Posterior vena cava (tissue), 2 donors: ENCODE results near the gene NUTM2D. TPM values are rescaled to one million over a fixed set of nuclear protein-coding genes. Genes with fewer than 3 reads are reported as not detected.
A peak's percentile ranks its signal among the peaks of the same experiment; 100 is the strongest.
"Not testable (repeated sequence)": the region's sequence is repeated elsewhere in the genome, so short reads cannot be mapped to it uniquely, and the experiment has no call there.

ENCODE experiments used
- DNase-seq: peaks from one replicate; pipeline ENCODE4 v3.0.0-alpha.2; 2020; ENCODE audit warnings: low spot score
- intact Hi-C, 2 donors: fragments of 100-400 bp; cut with DNase I; formaldehyde crosslinking; loops; one replicate each; pipeline versions ENCODE4 v1.14.1 to v1.14.2; 2022 to 2023
- long read RNA-seq, 2 donors: library from polyadenylated mRNA; unstranded; transcript quantifications; one replicate each; pipeline ENCODE4 v2.0.0, GENCODE V29; 2020 to 2021
- total RNA-seq, 2 donors: library from RNA; stranded (reverse); fragmentation: NEBNext Ultra II Directional; extraction: Animal tissue kit (Norgen Biotek cat#: 25700); gene quantifications; one replicate each; pipeline ENCODE4 v1.2.1, GENCODE V29; 2021
- donor health status: DM: yes; HTN: yes; CAD: no.
- donor health status: DM: yes; HTN: yes; CAD: no.

The NUTM2D gene
- 1 to 10 TPM; 2.1 to 4.6 TPM for total RNA-seq
- long read RNA-seq, donor 1: 0 reads
- long read RNA-seq, donor 2: 0 reads

- intact Hi-C loops, DNase-seq: not testable (repeated sequence)
Observed at GRCh38 chr10:87357444-87357843, at the start of gene NUTM2D. Gene NUTM2D (plus strand): TSS chr10:87357744. CDS start chr10:87358266, 522 bp downstream.

GRCh38 chr10:87308702-87309101, 48.8 kb upstream of the NUTM2D start:
- DNase-seq, intact Hi-C loops: not testable (repeated sequence)

DNA sequence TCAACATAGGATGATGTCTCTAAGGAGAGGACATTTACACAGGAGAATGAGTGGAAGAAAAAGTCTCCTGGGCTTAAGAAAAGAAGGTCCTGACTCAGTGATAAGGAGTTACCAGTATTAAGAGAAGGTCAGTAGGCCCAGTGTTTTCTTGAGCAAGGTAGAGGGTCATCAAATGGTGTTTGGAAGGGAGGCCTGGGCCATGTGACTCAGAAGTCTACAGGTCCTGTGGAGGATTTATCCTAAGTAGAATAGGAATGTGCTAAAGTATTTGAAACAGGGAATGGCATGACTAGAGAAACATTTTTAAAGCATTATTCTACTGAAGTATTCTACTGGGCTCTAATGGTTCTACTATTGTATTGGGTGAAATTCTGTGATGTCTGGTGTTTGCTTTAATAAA, 47.9 kb upstream of the NUTM2D start:
- intact Hi-C loops, DNase-seq: not testable (repeated sequence)

GRCh38 chr10:87311521-87311920, 46.0 kb upstream of the NUTM2D start:
- intact Hi-C loops: not testable (repeated sequence)

DNA sequence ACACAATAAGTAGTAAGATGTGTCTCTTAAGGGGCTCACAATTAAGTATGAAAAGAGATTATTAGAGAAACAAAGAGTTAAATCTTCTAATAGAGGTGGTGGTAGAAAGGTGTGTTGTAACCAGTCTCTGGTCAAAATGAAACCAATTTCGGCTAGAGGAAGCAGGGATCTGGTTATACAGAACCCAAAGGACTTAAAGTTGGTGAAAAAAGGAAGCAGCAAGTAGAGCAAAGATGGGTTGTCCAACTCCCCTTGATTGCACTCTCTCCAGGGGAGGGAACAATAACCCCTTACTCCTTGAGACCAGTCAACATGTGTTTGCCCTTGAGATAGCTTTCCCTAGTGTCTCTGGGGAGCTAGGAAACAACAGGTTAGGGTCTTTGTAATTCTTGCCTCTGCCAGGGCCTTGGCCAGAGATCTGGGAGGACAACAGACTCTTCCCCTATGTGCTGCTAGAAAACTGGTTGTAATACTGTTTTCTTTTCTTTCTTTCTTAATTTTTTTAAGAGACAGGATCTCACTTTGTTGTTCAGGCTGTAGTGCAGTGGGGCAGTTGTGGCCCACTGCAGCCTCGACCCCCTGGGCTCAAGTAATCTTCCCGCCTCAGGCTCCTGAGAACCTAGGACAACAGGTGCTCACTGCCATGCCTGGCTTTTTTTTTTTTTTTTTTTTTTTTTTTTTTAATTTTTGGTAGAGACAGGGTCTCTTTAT, 43.7 kb upstream of the NUTM2D start:
- intact Hi-C loops, DNase-seq: not testable (repeated sequence)

More at GRCh38 chr10:87311521-87311920, 46.0 kb upstream of the NUTM2D start:
- DNase-seq: not testable (repeated sequence)

- DNase-seq, intact Hi-C loops: not testable (repeated sequence)
Observed at GRCh38 chr10:87314360-87314973, 43.1 kb upstream of the NUTM2D start.

GRCh38 chr10:87321505-87321904, 36.0 kb upstream of the NUTM2D start:
- DNase-seq, intact Hi-C loops: not testable (repeated sequence)

GRCh38 chr10:87324559-87324958, 33.0 kb upstream of the NUTM2D start:
- intact Hi-C loops, DNase-seq: not testable (repeated sequence)

DNA sequence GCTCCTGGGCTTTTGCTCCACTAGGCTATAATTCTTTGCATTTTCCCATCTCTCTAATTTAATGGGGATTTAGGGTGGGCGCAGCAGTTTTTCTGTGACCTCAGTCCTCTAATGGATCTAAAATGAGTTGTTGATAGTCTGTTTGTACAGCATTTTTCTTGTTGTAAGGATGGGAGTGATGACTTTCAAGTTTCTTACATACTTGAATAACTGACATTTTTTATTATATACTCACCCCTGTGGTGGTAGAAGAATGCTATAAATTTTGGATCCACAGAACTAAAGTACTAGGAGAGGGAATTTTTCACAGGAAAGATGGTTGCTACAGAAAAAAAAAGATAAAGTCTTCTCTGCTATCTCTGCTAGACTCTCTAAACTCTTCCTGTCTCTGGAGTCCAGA, 29.6 kb upstream of the NUTM2D start:
- DNase-seq, intact Hi-C loops: not testable (repeated sequence)

DNA sequence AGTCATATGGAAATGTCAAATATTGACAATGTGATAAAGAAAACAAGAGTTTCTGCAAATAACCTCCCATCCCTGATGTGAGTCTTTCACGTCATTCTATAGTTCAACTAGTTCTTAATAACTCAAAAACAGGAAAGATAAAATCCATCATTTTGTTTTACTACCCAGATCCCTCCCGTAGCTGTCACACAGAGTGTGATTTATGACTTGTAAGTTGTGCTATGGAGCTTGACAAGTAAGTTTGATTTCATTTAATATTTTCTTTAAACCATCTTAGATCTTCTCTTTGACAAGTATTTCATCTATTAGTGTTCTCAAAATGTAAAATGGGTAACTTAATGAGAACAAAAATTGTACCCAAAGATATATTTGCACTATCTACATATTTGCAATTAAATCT, 28.4 kb upstream of the NUTM2D start:
- intact Hi-C loops, DNase-seq: not testable (repeated sequence)

DNA sequence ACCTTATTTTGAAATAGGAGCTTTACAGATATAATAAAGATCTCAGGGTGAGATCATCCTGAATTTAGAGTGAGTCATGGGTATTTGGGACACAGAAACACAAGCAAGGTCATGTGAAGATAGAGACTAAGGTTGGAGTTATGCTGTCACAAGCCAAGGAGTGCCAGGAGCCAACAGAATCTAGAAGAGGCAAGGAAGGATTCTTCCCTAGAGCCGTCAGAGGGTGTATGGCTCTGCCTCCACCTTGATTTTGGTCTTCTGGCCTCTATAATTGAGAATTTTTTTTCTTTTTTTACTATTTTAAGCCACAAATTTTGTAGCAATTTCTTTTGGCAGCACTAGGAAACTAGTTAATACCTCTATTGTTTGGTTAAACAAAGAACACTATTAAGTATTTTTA, 24.9 kb upstream of the NUTM2D start:
- intact Hi-C loops, DNase-seq: not testable (repeated sequence)

DNA sequence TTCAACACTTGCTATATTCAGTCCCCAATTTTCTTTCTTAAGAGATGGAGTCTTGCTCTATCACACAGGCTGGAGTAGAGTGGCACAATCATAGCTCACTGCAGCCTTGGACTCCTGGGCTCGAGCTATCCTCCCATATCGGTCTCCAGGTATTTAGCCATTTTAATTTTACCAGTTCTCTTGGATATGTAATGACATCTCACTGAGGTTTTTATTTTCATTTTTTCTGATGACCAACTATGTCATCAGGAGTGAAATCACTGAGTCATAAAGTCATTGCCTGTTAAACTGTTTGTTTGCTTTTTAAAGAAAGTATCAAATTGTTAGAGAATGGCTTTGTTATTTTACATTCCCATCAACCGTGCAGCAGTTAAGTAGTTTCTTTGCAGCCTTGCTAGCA, 17.1 kb upstream of the NUTM2D start:
- intact Hi-C loops, DNase-seq: not testable (repeated sequence)

- intact Hi-C loops: not testable (repeated sequence)
- DNase-seq: peak; percentile 80
Observed at GRCh38 chr10:87341546-87342142, 15.9 kb upstream of the NUTM2D start.

GRCh38 chr10:87342249-87342710, 15.3 kb upstream of the NUTM2D start:
- peak; percentile 98 for DNase-seq
- intact Hi-C loops: not testable (repeated sequence)

DNA sequence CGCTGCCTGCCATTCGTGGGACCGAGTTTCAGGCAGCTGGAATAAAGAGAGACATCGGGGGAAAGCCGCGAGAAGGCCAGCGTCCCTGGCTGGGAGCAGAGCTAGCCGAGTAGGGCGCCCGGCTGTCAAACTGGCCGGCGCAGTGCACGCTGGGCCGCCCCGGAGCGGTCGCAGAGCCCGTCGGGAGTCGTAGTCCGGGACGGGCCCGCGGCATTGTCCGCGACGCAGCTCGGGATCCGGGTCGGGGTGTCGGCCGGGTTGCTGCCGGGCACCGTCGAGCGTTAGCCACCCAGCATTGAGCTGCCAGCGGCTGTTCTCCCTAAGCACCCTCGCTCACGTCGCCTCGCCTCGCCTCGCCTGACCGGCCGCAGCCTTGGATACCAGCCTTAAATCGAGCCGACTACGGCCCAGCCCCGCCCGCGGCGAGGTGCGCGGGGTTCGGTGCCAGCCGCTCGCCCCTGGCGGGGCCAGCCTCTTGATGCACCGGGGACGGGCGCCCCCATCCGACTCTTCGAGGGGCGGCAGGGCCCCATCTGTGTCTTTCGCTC, 14.8 kb upstream of the NUTM2D start:
- peak; percentile 96 for DNase-seq
- intact Hi-C loops: not testable (repeated sequence)

DNA sequence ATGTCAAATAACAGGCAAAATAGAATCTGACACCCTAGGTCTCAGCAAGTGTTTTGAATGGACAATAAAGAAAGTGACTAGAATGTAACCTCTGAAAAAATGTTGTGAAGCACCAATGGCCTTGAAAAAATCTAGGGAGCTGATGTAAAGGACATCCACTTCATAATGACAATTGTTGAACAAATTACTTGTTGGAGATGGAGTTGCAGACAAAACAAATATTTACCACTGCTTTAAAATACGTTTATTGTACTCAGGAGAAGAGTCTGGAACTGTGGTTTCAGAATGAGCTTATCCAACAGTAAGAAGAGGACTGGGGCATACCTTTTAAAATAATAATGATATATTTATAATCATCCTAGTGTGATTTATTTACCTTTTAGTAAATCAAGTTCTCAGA, 11.8 kb upstream of the NUTM2D start:
- DNase-seq, intact Hi-C loops: not testable (repeated sequence)

DNA sequence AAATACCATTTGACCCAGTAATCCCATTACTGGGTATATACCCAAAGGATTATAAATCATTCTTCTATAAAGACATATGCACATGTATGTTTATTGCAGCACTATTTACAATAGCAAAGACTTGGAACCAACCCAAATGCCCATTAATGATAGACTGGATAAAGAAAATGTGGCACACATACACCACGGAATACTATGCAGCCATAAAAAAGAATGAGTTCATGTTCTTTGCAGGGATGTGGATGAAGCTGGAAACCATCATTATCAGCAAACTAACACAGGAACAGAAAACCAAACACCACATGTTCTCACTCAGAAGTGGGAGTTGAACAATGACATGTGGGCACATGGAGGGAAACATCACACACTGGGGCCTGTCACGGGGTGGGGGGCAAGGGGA, 7.4 kb upstream of the NUTM2D start:
- intact Hi-C loops, DNase-seq: not testable (repeated sequence)

DNA sequence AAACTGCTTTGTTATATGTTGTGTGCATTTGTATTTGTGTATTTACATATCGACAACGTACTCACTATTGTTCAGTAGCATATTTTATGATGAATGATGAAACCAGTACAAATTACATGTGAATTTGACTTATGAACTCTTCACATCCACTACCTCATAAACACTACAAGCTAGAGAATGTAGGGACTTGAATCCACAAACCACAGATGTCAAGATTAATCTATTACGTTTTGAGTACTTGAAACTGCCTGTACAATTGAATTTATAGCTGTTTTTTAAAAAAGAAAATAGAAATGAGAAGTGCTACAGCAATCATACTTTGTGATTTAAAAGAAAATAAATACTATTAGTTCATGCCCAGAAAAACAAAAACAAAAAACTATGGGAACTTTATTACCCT, 4.7 kb upstream of the NUTM2D start:
- DNase-seq, intact Hi-C loops: not testable (repeated sequence)

DNA sequence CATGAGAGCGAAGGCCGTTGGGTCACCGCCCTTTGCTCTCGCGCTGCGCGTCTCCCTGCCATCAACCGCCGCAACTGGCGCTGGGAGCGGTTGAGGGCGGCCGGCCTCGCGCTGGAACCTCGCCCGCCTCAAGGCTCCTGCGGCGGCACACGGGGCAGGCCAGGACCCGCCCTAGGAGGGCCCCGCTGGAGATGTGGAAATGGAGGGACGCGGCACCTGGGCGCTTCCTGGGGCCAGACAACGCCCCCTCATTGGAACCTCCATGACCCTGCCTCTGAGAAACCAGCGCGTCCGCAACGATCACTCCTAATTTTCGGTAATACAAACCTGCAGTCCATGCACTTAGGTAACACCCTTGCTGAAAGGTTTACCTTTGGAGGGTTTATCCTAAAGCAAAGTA, 2.4 kb upstream of the NUTM2D start:
- intact Hi-C loops: not testable (repeated sequence)

GRCh38 chr10:87358159-87358558, 615 bp downstream of the NUTM2D start:
- DNase-seq, intact Hi-C loops: not testable (repeated sequence)

More for the DNA sequence above, 2.4 kb upstream of the NUTM2D start:
- not testable (repeated sequence) for DNase-seq
